Iris pigment epithelial cell (primary cell): ENCODE data around the gene TET2.
A peak's percentile ranks its signal among the peaks of the same experiment; 100 is the strongest.

Source experiments
- DNase-seq: peaks from one replicate; pipeline ENCODE4 v3.0.0-alpha.2; 2011; ENCODE audit warnings: low read depth

The TET2 gene

DNA sequence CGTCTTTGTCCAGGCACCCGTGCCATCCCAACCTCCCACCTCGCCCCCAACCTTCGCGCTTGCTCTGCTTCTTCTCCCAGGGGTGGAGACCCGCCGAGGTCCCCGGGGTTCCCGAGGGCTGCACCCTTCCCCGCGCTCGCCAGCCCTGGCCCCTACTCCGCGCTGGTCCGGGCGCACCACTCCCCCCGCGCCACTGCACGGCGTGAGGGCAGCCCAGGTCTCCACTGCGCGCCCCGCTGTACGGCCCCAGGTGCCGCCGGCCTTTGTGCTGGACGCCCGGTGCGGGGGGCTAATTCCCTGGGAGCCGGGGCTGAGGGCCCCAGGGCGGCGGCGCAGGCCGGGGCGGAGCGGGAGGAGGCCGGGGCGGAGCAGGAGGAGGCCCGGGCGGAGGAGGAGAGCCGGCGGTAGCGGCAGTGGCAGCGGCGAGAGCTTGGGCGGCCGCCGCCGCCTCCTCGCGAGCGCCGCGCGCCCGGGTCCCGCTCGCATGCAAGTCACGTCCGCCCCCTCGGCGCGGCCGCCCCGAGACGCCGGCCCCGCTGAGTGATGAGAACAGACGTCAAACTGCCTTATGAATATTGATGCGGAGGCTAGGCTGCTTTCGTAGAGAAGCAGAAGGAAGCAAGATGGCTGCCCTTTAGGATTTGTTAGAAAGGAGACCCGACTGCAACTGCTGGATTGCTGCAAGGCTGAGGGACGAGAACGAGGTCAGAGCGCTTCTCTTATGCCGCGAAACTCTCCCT lies at the start of gene TET2:
TSS of gene TET2 (plus strand) at position 601 of the 740 bp plus-strand sequence. CDS start 87,067 bp downstream, outside the sequence.
- DNase-seq: peak; percentile 89

- DNase-seq: no peak
Observed at GRCh38 chr4:105102016-105102415, 44.7 kb upstream of the TET2 start.

- peak; percentile 39 for DNase-seq
Observed at GRCh38 chr4:105106426-105106825, 40.2 kb upstream of the TET2 start.

GRCh38 chr4:105107095-105107856 lies 39.4 kb upstream of the TET2 start:
- DNase-seq: no peak

DNA sequence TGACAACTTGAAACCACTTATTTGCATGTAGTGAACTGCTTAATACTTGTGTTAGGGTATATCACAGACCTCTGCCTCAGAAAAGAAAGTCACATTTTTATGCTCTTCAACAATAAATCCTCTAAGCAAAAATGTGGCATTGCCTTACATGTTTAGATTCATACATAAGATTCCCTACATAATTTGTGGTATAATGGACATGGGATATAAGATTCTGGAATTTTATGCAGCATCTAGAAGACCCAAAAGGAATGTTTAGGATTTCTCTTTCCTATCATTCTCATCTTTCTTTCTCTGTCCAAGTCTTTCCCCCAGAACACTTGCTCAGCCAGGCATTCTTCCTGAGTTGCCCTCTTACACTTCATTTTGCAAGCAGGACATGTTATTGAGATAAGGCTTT lies 37.7 kb upstream of the TET2 start:
- no peak for DNase-seq

DNA sequence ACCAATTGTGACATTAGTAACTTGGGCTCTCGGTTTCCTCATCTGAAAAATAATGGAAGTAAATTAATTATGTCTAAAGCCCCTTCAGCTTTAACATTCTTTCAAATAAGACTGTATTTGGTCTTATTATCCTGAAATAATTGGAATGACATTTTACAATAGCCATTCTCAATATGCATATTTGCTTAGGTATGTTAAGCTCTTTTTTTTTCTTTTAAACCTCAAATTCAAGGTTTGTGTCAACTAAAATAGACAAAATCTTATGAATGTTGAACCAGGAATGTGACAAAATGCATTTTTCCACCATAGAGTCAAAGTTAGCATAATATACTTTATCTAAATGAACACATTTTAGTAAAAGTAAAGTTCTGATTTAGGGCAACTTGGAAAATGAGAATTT lies 34.4 kb upstream of the TET2 start:
- DNase-seq: no peak

GRCh38 chr4:105113800-105114199 lies 32.9 kb upstream of the TET2 start:
- peak; percentile 41 for DNase-seq

- no peak for DNase-seq
Observed at GRCh38 chr4:105116616-105117319, 29.9 kb upstream of the TET2 start.

- no peak for DNase-seq
Observed at GRCh38 chr4:105119356-105119755, 27.3 kb upstream of the TET2 start.

DNA sequence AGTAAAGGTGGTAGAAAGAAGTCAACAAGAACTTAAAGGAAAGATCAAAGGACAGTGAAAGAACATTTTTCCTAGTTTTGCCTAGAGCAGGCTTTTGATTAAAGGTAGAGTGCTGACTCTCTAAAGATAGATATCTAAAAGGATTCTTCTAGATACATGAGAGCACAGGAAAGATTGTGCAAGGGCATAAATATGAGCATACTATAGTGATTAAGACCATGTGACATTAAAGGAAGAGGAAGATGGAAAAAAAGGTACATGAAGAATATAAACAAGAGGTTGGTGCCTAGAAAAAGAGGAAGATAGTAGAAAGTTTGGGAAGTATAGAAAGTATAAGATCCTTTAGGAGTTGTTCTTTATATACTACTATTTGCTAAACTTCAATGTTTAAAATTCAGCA lies 26.1 kb upstream of the TET2 start:
- no peak for DNase-seq

DNA sequence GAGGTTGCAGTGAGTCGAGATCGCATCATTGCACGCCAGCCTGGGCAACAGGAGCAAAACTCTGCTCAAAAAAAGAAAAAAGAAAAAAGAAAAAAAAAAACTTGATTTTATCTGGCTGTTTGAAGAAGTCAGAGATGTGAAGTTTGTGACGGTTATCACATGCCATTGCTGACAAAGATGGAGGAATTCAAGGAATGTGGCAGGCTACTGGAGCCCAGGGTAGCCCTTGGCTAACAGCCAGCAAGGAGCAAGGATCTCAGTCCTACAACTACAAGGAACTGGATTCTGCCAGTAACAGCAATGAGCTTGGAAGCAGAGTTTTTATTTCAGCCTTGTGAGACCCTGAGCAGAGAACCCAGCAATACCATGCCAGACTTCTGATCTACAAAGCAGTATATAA lies 24.3 kb upstream of the TET2 start:
- peak; percentile 66 for DNase-seq

DNA sequence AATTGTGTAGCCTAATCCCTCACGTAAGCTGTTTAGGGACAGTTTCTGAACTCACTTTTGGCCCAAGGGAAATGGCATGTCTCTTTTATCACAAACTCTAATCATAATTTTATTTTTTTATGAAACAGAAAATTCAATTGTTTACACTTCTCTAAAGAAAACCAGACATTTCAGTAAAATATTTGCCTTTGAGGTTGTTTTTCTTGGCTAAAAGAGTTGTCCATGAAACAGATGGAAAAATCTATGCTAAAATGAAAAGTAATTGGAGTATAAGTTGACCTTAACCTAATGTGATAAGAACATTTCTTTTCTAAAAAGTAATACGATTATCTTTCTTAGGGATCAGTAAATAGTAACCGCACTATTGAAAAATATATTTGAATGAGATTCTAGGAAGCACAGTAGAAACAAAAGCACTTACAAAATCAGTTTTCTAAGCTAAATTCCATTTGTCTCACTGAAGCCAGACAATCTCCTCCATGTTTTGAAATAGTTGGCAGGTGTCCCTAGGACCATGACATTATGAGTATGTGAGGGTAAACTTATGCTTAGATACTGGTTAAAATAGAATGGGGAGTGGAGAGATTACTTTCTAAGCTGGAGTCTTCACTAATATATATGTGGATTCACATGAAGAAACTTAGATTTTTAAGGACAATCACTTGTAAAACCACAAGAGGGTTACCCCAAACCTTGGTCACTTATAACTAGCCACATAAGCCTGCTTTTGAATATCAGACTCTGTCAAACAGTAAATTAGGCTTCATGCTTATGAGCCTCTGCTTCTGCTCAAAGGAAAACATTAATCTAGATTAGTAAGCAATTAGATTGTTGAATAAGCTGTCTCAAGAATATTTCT lies 20.1 kb upstream of the TET2 start:
- peak; percentile 81 for DNase-seq

GRCh38 chr4:105127170-105127445 lies 19.6 kb upstream of the TET2 start:
- DNase-seq: no peak

DNA sequence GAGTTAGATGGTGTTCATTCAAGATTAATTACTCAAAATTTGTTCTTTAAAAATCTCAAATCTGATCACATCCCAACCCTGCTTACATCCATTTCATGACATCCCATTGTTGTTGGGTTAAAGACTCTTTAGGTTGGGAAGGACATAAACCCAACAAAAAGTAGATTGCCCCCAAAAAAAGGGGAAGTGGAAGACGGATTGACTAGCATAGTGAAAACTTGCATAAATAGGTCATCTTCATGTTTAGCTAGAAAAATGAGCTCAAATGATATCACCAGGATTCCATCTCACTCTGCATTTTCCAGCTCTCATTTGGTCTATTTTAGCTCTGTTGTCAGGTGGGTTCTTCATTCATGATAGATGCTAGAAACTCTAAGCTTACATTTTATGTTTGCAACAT lies 18.5 kb upstream of the TET2 start:
- DNase-seq: no peak

DNA sequence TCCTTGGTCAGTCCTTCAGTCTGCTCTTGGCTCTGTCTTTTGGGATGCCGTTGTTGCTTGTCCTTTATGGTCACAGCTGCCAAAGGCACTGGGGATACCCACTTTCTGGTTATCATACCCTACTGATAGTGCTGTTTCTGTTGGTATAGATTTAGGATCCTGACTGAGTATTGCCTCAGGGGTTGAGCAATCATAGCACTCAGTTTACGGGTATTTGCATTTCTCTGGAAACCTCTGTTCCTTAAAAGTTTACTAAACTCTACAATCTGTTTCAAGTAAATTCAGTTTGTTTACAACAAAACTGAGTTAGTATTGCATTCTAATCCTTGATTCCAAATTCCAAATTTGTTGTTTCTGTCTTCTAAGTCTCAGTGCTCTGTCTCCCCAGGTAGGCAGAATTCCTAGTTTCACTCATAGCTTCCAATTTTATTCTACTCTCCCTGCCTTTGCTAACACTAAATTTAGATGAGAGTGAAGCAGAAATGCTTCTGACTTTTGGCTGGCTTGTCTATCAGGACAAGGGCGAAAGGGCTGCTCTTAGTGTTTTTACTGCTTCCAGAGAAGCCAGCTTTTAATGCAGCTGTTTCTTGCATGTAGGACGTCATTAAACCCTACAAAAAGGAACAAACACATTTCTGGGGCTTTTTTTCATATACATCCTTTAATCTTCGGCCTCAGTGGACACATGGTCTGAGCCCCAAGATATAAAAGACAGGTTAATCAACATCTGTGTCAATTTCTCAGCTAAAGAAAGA lies 17.2 kb upstream of the TET2 start:
- DNase-seq: no peak

- DNase-seq: no peak
Observed at GRCh38 chr4:105130945-105131344, 15.7 kb upstream of the TET2 start.

DNA sequence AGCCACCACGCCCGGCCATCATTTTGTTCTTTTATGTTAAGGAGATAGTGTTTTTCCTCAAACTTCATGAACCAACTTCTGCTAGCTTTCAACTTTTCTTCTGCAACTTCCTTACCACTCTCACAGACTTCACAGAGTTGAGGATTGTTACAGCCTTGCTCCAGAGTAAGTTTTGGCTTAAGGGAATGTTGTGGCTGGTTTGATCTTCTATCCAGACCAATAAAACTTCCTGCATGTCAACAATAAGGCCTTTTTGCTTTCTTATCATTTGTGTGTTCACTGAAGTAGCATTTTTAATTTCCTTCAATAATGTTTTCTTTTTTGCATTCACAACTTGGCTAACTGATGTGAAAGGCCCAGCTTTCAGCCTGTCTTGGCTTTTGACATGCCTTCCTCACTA lies 12.7 kb upstream of the TET2 start:
- DNase-seq: no peak

DNA sequence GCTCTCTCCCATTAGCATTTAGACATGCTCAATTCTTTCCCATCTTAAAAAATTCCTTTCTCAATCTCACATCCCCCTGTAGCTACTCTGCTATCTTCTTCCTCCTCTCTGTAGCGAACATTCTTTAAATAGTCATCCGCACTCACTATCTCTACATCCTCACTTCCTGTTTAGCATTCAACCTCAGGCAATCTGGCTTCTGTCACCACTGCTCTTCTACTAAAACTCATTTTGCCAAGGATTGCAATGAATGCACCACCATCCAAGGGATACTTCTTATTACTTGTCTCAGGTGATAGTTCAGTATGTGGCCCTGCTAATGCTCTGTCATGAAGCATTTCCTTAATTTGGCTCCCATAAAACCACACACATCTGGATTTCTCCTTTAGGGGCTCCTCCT lies 10.9 kb upstream of the TET2 start:
- DNase-seq: peak; percentile 17

DNA sequence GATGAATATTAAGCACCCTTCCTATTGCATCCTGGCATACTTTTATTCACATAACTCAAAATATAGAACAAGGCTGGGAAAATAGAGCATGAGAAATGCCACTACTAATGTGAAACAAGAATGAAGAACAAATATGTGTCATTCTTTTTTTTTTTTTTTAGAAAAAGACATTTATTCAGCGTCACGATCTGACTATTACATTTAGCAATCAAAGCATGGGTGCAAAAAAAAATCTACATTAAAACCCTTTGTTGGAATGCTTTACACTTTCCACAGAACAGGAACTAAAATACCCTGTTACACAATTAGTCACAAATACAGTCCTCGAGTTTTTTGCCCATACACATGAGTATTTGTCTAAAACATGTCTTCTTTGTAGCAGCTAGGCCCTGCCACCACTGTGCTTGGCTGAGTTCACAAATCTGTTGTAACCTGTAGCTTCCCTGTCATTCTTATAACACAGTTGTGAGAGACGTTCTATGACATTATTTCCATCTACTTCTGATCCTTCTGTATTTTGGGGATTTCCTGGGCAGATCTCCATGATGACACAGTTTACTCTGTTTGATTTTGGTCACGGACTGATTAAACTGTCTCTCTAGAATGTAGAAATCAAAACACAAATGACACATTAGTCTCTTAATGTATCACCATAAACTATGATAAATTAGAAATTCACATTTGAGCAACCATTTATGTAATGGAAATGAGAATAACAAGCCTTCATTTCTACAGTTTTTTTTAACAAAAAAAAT lies 9.4 kb upstream of the TET2 start:
- DNase-seq: no peak

DNA sequence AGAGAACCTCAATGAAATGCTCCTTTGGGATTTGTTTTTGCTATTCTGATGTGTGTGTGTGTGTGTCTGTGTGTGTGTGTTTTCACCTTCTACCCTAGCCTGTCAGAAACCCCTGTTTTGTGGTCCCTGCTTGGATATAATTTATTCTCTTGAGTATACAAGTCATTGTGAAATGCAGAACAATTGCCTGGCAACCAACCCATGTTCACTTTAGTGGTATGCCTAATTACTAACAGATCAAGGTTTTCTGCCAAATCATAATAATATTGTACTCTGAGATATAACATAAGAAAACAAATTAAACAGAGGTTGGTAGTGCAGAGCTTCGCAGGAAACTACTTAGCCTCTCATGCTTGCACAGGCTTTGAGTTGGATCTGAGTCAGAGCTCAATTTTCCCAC lies 7.0 kb upstream of the TET2 start:
- no peak for DNase-seq
